ENCODE results near the gene PEX10.
"Not testable (repeated sequence)": the region's sequence is repeated elsewhere in the genome, so short reads cannot be mapped to it uniquely, and the experiment has no call there.

Gene PEX10

GRCh38 chr1:2412395-2412772 lies at the start of gene PEX10:
Gene PEX10 (minus strand): TSS chr1:2412564. CDS start chr1:2412502, 62 bp downstream.
- peak within 1 kb of the TSS; percentile 94 for H3K4me3 ChIP-seq (replicated peaks; ENCODE audit: low read depth, low read length)
- DNase-seq (ENCODE audit: extremely low read depth, insufficient read length) = peak; percentile 98
- no peaks in the 10 kb centered on the region for H3K27me3 ChIP-seq (replicated peaks; ENCODE audit: control insufficient read depth, insufficient read depth, low read length)
- no peak for TF ChIP-seq CTCF (IDR thresholded peaks at IDR 0.05; ENCODE audit: insufficient read depth, low read length, poor library complexity, severe bottlenecking)
- H3K36me3 ChIP-seq (ENCODE audit: control insufficient read depth, insufficient read depth, low read length) = peaks cover 8% of the 10 kb centered on the region

DNA sequence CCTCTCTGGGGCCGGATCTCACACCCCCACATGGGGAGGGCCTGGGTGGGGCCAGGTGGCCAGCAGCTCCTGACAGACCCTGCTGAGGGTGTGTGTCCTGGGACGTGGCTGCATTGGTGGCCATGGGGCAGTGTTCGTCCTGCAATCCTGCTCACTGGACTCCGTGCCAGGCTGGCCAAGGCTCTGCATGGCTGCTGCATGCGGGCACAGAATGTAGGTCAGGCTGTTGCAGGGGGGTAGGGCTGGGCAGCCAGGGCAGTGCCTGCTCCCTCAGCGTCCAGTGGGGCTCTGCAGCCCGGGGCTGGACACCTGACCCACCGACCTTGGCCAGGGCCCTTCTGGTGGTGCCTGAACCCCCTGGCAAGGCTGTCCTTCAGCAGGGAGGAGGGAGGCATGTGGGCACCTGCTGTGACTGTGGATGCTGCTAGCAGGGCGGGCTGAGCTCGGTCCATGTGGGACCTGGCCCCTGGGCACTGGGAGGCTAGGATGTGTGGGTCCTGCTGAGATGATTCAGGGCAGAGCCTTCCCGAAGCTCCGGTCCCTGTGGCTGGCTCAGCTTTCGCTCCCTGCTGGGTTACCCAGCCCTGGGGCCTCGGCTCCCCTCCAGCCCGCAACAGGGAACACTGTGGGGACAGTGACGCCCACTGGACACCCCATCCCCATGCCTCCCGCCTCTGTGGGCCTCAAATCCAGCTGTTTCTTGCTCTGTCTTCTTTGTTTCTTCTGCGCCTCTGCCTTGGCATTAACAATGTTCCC lies 48.8 kb upstream of the PEX10 start:
- TF ChIP-seq CTCF (IDR thresholded peaks at IDR 0.05; ENCODE audit: insufficient read depth, low read length, poor library complexity, severe bottlenecking) = no peak
- H3K36me3 ChIP-seq (ENCODE audit: control insufficient read depth, insufficient read depth, low read length) = no peaks in the 10 kb centered on the region
- peaks cover 1% of the 10 kb centered on the region; the same call in 1 of the 2 replicates for H3K27me3 ChIP-seq (replicated peaks; ENCODE audit: control insufficient read depth, insufficient read depth, low read length)
- no peak overlapping the region for H3K4me3 ChIP-seq (replicated peaks; ENCODE audit: low read depth, low read length)
- no peak for DNase-seq (ENCODE audit: extremely low read depth, insufficient read length)

GRCh38 chr1:2460203-2460602 lies 47.8 kb upstream of the PEX10 start:
- no peaks in the 10 kb centered on the region for H3K36me3 ChIP-seq (ENCODE audit: control insufficient read depth, insufficient read depth, low read length)
- H3K27me3 ChIP-seq (replicated peaks; ENCODE audit: control insufficient read depth, insufficient read depth, low read length) = peaks cover 1% of the 10 kb centered on the region; the same call in 1 of the 2 replicates
- TF ChIP-seq CTCF (IDR thresholded peaks at IDR 0.05; ENCODE audit: insufficient read depth, low read length, poor library complexity, severe bottlenecking) = no peak
- no peak for DNase-seq (ENCODE audit: extremely low read depth, insufficient read length)
- H3K4me3 ChIP-seq (replicated peaks; ENCODE audit: low read depth, low read length) = no peak overlapping the region

- no peak for TF ChIP-seq CTCF (IDR thresholded peaks at IDR 0.05; ENCODE audit: insufficient read depth, low read length, poor library complexity, severe bottlenecking)
- Histone ChIP-seq H3K36me3 (ENCODE audit: control insufficient read depth, insufficient read depth, low read length) (no peaks in the 10 kb centered on the region), H3K4me3 (replicated peaks; ENCODE audit: low read depth, low read length) (no peak overlapping the region), H3K27me3 (replicated peaks; ENCODE audit: control insufficient read depth, insufficient read depth, low read length) (peaks cover 1% of the 10 kb centered on the region; the same call in 1 of the 2 replicates)
- DNase-seq (ENCODE audit: extremely low read depth, insufficient read length) = no peak
These were observed 47.4 kb upstream of the PEX10 start for GRCh38 chr1:2459757-2460156.

DNA sequence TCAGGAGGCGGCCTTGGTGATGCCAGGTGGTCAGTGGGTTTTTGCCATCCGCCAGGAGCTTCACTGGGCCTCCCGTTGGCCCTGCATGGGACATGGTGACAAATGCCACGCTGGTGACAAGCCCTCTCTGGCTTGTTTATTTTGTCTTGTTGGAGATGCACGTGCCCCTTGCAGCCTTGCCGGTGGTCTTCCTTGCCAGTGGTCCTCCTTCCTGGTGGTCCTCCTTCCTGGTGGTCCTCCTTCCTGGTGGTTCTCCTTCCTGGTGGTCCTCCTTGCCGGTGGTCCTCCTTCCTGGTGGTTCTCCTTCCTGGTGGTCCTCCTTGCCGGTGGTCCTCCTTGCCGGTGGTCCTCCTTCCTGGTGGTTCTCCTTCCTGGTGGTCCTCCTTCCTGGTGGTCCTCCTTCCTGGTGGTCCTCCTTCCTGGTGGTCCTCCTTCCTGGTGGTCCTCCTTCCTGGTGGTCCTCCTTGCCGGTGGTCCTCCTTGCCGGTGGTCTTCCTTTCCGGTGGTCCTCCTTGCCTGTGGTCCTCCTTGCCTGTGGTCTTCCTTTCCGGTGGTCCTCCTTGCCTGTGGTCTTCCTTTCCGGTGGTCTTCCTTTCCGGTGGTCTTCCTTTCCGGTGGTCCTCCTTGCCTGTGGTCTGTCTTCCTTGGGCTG lies 46.9 kb upstream of the PEX10 start:
- not testable (repeated sequence) for H3K4me3 ChIP-seq (replicated peaks; ENCODE audit: low read depth, low read length); H3K36me3 ChIP-seq (ENCODE audit: control insufficient read depth, insufficient read depth, low read length); H3K27me3 ChIP-seq (replicated peaks; ENCODE audit: control insufficient read depth, insufficient read depth, low read length); DNase-seq (ENCODE audit: extremely low read depth, insufficient read length)

DNA sequence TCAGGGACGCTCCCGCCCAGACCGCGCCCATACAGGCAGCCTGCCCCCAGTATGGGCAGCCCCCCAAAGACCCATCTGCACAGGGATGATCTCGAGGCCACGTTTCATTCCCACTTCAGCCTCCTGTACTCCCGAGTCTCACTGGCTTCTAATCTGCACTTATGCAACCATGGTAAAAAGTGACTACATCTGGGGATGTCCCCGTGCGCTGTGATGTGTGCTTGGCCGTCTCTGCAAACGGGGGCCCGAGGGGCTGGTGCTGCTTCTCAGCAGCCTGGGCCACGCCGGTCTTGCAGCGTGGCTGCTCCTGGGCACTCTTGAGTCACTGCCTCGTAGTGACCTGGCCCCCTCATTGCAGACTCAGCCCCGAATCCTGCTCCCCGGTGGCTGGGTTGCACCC lies 46.3 kb upstream of the PEX10 start:
- Histone ChIP-seq H3K4me3 (replicated peaks; ENCODE audit: low read depth, low read length) (no peak overlapping the region), H3K27me3 (replicated peaks; ENCODE audit: control insufficient read depth, insufficient read depth, low read length) (no peaks in the 10 kb centered on the region; the same call in 1 of the 2 replicates), H3K36me3 (ENCODE audit: control insufficient read depth, insufficient read depth, low read length) (no peaks in the 10 kb centered on the region)
- no peak for TF ChIP-seq CTCF (IDR thresholded peaks at IDR 0.05; ENCODE audit: insufficient read depth, low read length, poor library complexity, severe bottlenecking)
- no peak for DNase-seq (ENCODE audit: extremely low read depth, insufficient read length)

All from GM06990 (cell line).